ENCODE measurements around the gene FHOD3. TPM values are rescaled to one million over a fixed set of nuclear protein-coding genes. Genes with fewer than 3 reads are reported as not detected.

FHOD3 gene
- total RNA-seq, 1 experiment from 2014 or later, result 10.6 TPM

GRCh38 chr18:36509646-36510197 lies 212.2 kb downstream of the FHOD3 start:
- no peak for DNase-seq
- no TSS peak for BruUV-seq (replicated peaks)
- TF ChIP-seq EZH2 (IDR thresholded peaks at IDR 0.05; ENCODE audit: low read depth) (no peak), CTCF (conservative IDR thresholded peaks at IDR 0.05) (no peak)

GRCh38 chr18:36511791-36512352 lies 214.4 kb downstream of the FHOD3 start:
- H3K27ac ChIP-seq, result no peak overlapping the region
- no peaks in the 10 kb centered on the region for H3K9me3 ChIP-seq (ENCODE audit: insufficient read depth, low read depth)
- no TSS peak for BruUV-seq (replicated peaks)
- no peak overlapping the region for H2AFZ ChIP-seq
- no peak overlapping the region for H3K4me3 ChIP-seq
- H3K36me3 ChIP-seq (ENCODE audit: low read depth), result no peaks in the 10 kb centered on the region
- DNase-seq, result no peak
- H3K27me3 ChIP-seq (ENCODE audit: insufficient read depth, low read depth), result no peaks in the 10 kb centered on the region
- no peak overlapping the region for H3K4me2 ChIP-seq
- ChIA-PET CTCF (no interaction called here), POLR2A (ENCODE audit: unreplicated experiment) (no interaction called here)
- no peaks in the 10 kb centered on the region for H3K4me1 ChIP-seq (replicated peaks; ENCODE audit: insufficient read depth)
- intact Hi-C loops (cut with micrococcal nuclease; ENCODE audit: unreplicated experiment), result no loop called here
- no peaks in the 10 kb centered on the region for H3K9me2 ChIP-seq (ENCODE audit: insufficient read depth)
- H4K20me1 ChIP-seq (ENCODE audit: insufficient read depth), result no peaks in the 10 kb centered on the region
- no peaks in the 10 kb centered on the region for H3F3A ChIP-seq (ENCODE audit: insufficient read depth, low read depth)
- no peaks in the 10 kb centered on the region for H3K79me2 ChIP-seq (ENCODE audit: low read depth)
- no peak for TF ChIP-seq CTCF (conservative IDR thresholded peaks at IDR 0.05)
- no peak for TF ChIP-seq EZH2 (IDR thresholded peaks at IDR 0.05; ENCODE audit: low read depth)

More at GRCh38 chr18:36509646-36510197, 212.2 kb downstream of the FHOD3 start:
- no peaks in the 10 kb centered on the region for H3K9me2 ChIP-seq (ENCODE audit: insufficient read depth)
- H3K79me2 ChIP-seq (ENCODE audit: low read depth), result no peaks in the 10 kb centered on the region
- CTCF ChIA-PET, result interaction anchor here (0.6 kb wide), 1 partner anchor 54 kb away, joined by 3 read pairs; no protein-coding TSS in a partner anchor
- POLR2A ChIA-PET (ENCODE audit: unreplicated experiment), result no interaction called here
- H3K36me3 ChIP-seq (ENCODE audit: low read depth), result no peaks in the 10 kb centered on the region
- H3F3A ChIP-seq (ENCODE audit: insufficient read depth, low read depth), result no peaks in the 10 kb centered on the region
- no peak overlapping the region for H3K4me2 ChIP-seq
- H2AFZ ChIP-seq, result no peak overlapping the region
- H3K27ac ChIP-seq, result no peak overlapping the region
- no peak overlapping the region for H3K4me3 ChIP-seq
- intact Hi-C loops (cut with micrococcal nuclease; ENCODE audit: unreplicated experiment), result no loop called here
- no peaks in the 10 kb centered on the region for H4K20me1 ChIP-seq (ENCODE audit: insufficient read depth)
- no peaks in the 10 kb centered on the region for H3K9me3 ChIP-seq (ENCODE audit: insufficient read depth, low read depth)
- no peaks in the 10 kb centered on the region for H3K27me3 ChIP-seq (ENCODE audit: insufficient read depth, low read depth)
- H3K4me1 ChIP-seq (replicated peaks; ENCODE audit: insufficient read depth), result no peaks in the 10 kb centered on the region

GRCh38 chr18:36513556-36513955 lies 216.0 kb downstream of the FHOD3 start:
- Histone ChIP-seq H2AFZ (no peak overlapping the region), H3K9me3 (ENCODE audit: insufficient read depth, low read depth) (no peaks in the 10 kb centered on the region), H3K4me3 (no peak overlapping the region), H3K27ac (no peak overlapping the region), H3K36me3 (ENCODE audit: low read depth) (no peaks in the 10 kb centered on the region), H3K9me2 (ENCODE audit: insufficient read depth) (no peaks in the 10 kb centered on the region), H3K27me3 (ENCODE audit: insufficient read depth, low read depth) (no peaks in the 10 kb centered on the region), H3F3A (ENCODE audit: insufficient read depth, low read depth) (no peaks in the 10 kb centered on the region), H3K4me1 (replicated peaks; ENCODE audit: insufficient read depth) (no peaks in the 10 kb centered on the region), H3K4me2 (no peak overlapping the region), H3K79me2 (ENCODE audit: low read depth) (no peaks in the 10 kb centered on the region), H4K20me1 (ENCODE audit: insufficient read depth) (no peaks in the 10 kb centered on the region)
- CTCF ChIA-PET, result no interaction called here
- intact Hi-C loops (cut with micrococcal nuclease; ENCODE audit: unreplicated experiment), result no loop called here
- POLR2A ChIA-PET (ENCODE audit: unreplicated experiment), result no interaction called here
- no TSS peak for BruUV-seq (replicated peaks)
- DNase-seq, result no peak
- TF ChIP-seq EZH2 (IDR thresholded peaks at IDR 0.05; ENCODE audit: low read depth) (no peak), CTCF (conservative IDR thresholded peaks at IDR 0.05) (no peak)

Data from PC-9 (cell line).